Natural killer cell treated with Interleukin-12 subunit alpha and Interleukin-12 subunit beta and Interleukin-15 and Interleukin-18, amount 100 ng/mL, for 72 hours (primary cell): ENCODE data around the gene EEF1AKMT2. TPM values are rescaled to one million over a fixed set of nuclear protein-coding genes. Genes with fewer than 3 reads are reported as not detected.
"Not testable (repeated sequence)": the region's sequence is repeated elsewhere in the genome, so short reads cannot be mapped to it uniquely, and the experiment has no call there.

Experiments used
- ATAC-seq, 2 donors: fragments of 150-1000 bp; cut with Tn5 transposase in 1 of 2; sonication (Bioruptor Pico), chemical (Tn5 transposase) in 1 of 2; 2 replicates each; pipeline ENCODE4 v1.10.0; 2021
- DNase-seq: peaks from one replicate; pipeline ENCODE4 v3.0.0; 2022; ENCODE audit warnings: low spot score
- H3K27ac Mint-ChIP-seq, 2 donors: 1 replicate in 1 of 2; 2 replicates in 1 of 2; pipeline ENCODE4 v1.8.0; 2022; ENCODE audit warnings: mixed read lengths in 2 of 2, mild to moderate bottlenecking in 1 of 2, moderate library complexity in 1 of 2
- H3K27me3 Mint-ChIP-seq, 2 donors: 1 replicate in 1 of 2; 2 replicates in 1 of 2; pipeline ENCODE4 v1.8.0; 2022; ENCODE audit warnings: mixed read lengths in 2 of 2
- H3K36me3 Mint-ChIP-seq: one replicate; pipeline ENCODE4 v1.8.0; 2022; ENCODE audit warnings: mixed read lengths
- H3K4me1 Mint-ChIP-seq, 2 donors: 1 replicate in 1 of 2; 2 replicates in 1 of 2; pipeline ENCODE4 v1.8.0; 2022; ENCODE audit warnings: low read depth in 2 of 2, mixed read lengths in 2 of 2, mild to moderate bottlenecking in 1 of 2
- H3K4me3 Mint-ChIP-seq: one replicate; pipeline ENCODE4 v1.8.0; 2022; ENCODE audit warnings: mixed read lengths
- H3K9me3 Mint-ChIP-seq: 2 replicates; pipeline ENCODE4 v1.8.0; 2022; ENCODE audit warnings: mixed read lengths
- total RNA-seq, 2 donors: library from RNA; stranded (reverse); gene quantifications; one replicate each; pipeline ENCODE4 v1.2.3, GENCODE V29; 2022

The EEF1AKMT2 gene
- total RNA-seq, 2 donors from 2014 or later: 18.4 to 24.4 TPM

DNA sequence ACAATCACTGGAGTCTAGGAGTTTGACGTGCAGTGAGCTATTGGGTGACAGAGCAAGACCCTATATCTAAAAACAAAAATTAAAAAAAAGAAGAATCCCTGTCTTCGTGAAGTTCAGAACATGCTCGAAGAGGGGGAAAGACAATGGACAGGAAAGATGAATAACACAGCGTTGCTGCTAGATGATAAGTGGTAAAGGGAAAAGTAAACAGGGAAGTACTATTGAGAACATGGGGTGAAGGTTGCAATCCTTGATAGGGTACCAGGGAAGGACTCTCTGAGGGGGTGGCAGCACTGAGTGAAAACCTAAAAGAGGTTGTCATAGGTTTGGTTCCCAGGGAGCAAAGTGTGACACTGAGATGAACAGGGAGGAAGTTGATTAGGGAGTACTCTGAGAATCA, 7.1 kb upstream of the EEF1AKMT2 start:
- Mint-ChIP-seq H3K27me3 (peaks cover 5 to 10% of the 10 kb centered on the region in 2 donors), H3K4me3 (no peak overlapping the region), H3K9me3 (no peaks in the 10 kb centered on the region), H3K4me1 (peaks cover 6 to 11% of the 10 kb centered on the region in 2 donors), H3K36me3 (no peaks in the 10 kb centered on the region), H3K27ac (no peak overlapping the region)
- ATAC-seq: no peak
- no peak for DNase-seq

DNA sequence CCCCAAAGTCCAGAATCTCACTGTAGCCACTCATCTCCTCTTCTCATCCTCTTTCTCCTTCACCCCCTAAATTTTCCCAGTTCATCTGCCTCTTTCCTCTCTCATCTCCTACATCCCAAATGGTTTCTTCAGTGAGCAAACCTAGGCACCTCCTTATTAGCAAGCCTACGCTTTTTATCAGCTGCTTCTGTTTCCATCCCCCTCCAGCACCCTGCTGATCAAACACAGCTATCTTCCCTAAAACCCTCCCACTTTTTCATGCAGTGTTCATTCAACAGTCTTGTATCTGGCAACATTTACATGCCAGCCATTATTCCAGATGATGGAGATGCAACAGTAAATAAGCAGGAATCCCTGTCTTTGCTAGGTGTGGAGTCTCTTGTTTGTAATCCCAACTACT, 6.7 kb upstream of the EEF1AKMT2 start:
- no peaks in the 10 kb centered on the region for H3K9me3 Mint-ChIP-seq
- H3K4me3 Mint-ChIP-seq: no peak overlapping the region
- peaks cover 5 to 10% of the 10 kb centered on the region in 2 donors for H3K27me3 Mint-ChIP-seq
- DNase-seq (no peak), ATAC-seq (no peak)
- H3K4me1 Mint-ChIP-seq: peaks cover 6 to 11% of the 10 kb centered on the region in 2 donors
- H3K27ac Mint-ChIP-seq: no peak overlapping the region
- no peaks in the 10 kb centered on the region for H3K36me3 Mint-ChIP-seq

DNA sequence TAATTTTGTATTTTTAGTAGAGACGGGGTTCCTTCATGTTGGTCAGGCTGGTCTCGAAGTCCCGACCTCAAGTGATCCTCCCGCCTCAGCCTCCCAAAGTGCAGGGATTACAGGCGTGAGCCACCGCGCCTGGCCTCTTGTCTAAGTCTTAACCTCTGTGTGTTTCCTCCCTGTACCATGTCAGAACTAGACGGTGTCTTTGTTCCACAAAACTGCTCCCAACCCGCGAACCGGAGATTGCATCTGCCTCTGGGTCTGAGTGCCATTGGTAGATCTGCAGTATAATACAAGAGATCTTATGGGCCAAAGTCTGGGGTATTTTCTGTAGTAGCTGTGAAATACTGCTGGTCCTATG, 1.3 kb upstream of the EEF1AKMT2 start:
- H3K9me3 Mint-ChIP-seq: no peaks in the 10 kb centered on the region
- H3K36me3 Mint-ChIP-seq: peaks cover 5% of the 10 kb centered on the region
- peaks cover 0 to 4% of the 10 kb centered on the region in 2 donors for H3K27me3 Mint-ChIP-seq
- no peak for DNase-seq
- peaks cover 16 to 17% of the 10 kb centered on the region in 2 donors for H3K4me1 Mint-ChIP-seq
- ATAC-seq: no peak
- H3K27ac Mint-ChIP-seq: peak overlapping the region; percentile 83 to 91
- peak overlapping the region; percentile 97 for H3K4me3 Mint-ChIP-seq

DNA sequence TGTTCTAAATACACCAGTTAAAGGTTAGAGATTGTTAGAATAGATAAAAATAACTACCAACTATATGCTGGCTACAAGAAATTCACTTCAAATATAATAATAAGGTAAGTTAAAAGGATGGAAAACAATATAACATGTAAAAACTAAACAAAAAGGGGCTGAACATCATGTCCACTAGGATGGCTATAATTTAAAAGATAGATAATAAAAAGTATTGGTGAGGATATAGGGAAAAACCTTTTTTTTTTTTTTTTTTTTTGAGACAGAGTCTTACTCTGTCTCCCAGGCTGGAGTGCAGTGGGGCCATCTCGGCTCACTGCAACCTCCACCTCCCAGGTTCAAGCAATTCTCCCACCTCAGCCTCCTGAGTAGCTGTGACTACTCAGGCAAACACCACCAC, 8.8 kb downstream of the EEF1AKMT2 start:
- not testable (repeated sequence) for H3K27ac Mint-ChIP-seq, H3K27me3 Mint-ChIP-seq, ATAC-seq, H3K9me3 Mint-ChIP-seq, DNase-seq, H3K4me3 Mint-ChIP-seq, H3K4me1 Mint-ChIP-seq
- H3K36me3 Mint-ChIP-seq: peaks cover 19% of the 10 kb centered on the region

DNA sequence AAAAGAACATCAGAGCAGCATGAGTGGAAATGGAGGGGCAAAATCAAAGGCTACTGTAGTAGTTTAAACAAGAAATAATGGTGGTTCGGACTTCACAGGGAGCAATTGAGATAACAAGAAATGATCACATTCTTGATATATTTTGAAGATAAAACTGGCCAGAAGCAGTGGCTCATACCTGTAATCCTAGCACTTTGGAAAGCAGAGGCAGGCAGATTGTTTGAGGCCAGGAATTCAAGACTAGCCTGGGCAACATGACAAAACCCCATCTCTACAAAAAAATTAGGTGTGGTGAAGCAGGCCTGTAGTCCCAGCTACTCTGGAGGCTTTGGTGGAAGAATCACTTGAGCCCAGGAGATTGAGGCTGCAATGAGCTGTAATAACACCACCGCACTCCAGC, 22.9 kb downstream of the EEF1AKMT2 start:
- no peaks in the 10 kb centered on the region for H3K27me3 Mint-ChIP-seq
- DNase-seq: no peak
- H3K27ac Mint-ChIP-seq: no peak overlapping the region
- no peaks in the 10 kb centered on the region for H3K9me3 Mint-ChIP-seq
- H3K4me3 Mint-ChIP-seq: no peak overlapping the region
- no peaks in the 10 kb centered on the region for H3K4me1 Mint-ChIP-seq
- ATAC-seq: no peak
- no peaks in the 10 kb centered on the region for H3K36me3 Mint-ChIP-seq

DNA sequence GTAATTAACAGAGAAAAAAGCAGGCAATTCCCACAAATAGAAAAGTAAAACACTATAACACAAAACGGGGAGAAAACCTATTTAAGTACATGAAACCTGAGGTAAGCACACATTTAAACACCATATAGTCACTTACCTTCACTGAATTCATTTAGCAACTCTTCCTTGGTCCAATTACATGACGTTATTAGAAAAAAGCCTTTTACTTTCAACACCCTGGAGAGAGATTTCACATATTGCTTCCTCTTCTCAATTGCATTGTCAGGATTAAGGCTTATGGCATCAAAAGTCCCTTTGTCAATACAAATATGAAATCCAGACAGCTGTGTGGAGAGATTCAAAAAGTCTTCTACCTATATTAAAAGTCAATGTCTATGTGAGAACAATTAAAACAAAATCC, 26.4 kb downstream of the EEF1AKMT2 start:
- peaks cover 4% of the 10 kb centered on the region for H3K36me3 Mint-ChIP-seq

DNA sequence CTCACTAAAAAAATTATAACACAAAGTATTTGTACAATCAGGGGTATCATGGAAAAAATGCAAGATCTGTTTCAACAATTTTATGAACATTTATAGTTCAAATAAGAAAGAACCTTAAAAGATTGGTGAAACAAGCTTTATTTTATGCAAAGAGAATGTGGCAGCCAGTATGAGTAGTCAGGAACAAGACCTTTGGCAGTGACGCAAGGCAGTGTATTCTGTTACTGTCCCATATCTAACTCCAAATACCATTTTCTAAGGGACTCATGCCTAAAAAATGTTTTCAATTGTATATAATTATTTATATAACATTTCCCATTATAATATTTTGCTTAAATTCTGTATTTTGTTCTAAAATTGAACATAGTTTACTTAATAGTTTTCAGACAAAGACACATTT, 28.4 kb downstream of the EEF1AKMT2 start:
- Mint-ChIP-seq H3K4me1 (no peaks in the 10 kb centered on the region), H3K27me3 (no peaks in the 10 kb centered on the region), H3K9me3 (no peaks in the 10 kb centered on the region), H3K36me3 (peaks cover 10% of the 10 kb centered on the region), H3K4me3 (no peak overlapping the region), H3K27ac (no peak overlapping the region)
- DNase-seq: no peak
- no peak for ATAC-seq

More for the DNA sequence above, 26.4 kb downstream of the EEF1AKMT2 start:
- Mint-ChIP-seq H3K27me3 (no peaks in the 10 kb centered on the region), H3K4me3 (no peak overlapping the region), H3K27ac (no peak overlapping the region), H3K4me1 (no peaks in the 10 kb centered on the region), H3K9me3 (no peaks in the 10 kb centered on the region)
- ATAC-seq: no peak
- no peak for DNase-seq

DNA sequence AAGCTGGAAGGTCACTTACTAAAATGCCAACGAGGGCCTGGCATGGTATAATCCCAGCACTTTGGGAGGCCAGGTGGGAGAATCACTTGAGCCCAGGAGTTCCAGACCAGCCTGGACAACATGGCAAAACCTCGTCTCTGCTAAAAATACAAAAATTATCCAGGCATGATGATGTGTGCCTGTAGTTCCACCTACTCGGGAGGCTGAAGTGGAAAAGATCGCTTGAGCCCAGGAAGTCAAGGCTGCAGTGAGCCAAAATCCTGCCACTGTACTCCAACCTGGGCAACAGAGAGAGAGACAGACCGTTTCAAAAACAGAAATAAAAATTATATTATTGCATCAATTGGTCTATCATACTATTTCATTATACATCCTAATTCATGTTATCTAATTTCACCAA, 29.4 kb downstream of the EEF1AKMT2 start:
- Mint-ChIP-seq H3K27me3 (no peaks in the 10 kb centered on the region), H3K4me1 (no peaks in the 10 kb centered on the region), H3K9me3 (no peaks in the 10 kb centered on the region), H3K36me3 (peaks cover 10% of the 10 kb centered on the region), H3K27ac (no peak overlapping the region), H3K4me3 (no peak overlapping the region)
- no peak for ATAC-seq
- DNase-seq: no peak

DNA sequence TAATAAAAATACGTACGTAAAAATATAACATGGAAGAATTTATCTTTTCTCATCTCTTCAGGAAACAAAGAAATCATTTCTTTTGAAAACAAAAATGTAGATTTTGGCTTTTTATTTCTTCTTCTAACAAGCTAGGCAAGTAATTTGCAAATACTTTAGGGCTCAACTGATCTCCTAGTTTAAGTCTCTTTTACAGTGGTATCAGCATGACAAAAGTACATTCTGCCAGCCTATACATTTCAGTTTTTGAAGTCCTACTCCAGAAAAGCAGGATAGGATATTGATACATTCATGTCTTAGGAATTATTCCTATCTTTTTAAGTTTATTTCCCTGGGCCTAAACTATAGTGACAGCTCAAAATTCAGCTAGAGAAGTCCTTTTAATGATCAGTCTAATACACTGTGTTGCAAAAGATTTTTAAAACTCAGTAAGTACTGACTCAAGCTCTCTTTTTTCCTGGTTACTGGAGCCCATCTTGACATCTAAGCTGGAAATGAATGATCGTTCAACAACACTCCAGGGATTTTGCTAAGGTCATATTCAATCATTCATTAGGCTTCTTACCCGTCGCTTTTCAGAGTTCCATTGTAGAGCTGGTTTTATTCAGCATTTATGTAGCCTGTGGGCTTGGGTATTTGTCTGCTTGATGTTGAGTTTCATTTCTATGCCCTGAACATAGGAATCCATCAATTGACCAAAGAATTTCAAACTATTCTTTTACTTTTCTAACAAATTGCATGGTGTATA, 35.4 kb downstream of the EEF1AKMT2 start:
- DNase-seq (no peak), ATAC-seq (no peak)
- Mint-ChIP-seq H3K36me3 (peaks cover 10% of the 10 kb centered on the region), H3K4me3 (no peak overlapping the region), H3K4me1 (no peaks in the 10 kb centered on the region), H3K27me3 (no peaks in the 10 kb centered on the region), H3K9me3 (no peaks in the 10 kb centered on the region), H3K27ac (no peak overlapping the region)

DNA sequence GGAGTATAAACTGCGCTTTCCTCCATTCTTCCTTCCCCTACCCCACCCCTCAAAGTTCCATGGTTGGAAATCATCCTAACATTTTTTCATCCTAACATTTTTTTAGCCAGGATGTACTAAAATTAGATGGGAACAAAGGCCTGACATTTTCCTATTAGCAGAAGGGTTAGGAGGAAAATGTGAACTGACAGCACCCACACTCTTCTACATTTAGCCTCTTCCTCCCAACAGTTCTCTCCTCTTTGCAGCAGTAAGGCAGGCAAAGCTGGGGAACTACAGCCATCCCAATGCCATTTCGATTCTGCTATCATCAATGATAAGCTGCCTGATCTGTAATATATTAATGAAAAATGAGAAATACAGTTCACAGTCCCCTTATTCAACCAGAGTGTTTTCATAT, 36.1 kb downstream of the EEF1AKMT2 start:
- Mint-ChIP-seq H3K4me3 (no peak overlapping the region), H3K4me1 (no peaks in the 10 kb centered on the region), H3K9me3 (no peaks in the 10 kb centered on the region), H3K27me3 (no peaks in the 10 kb centered on the region), H3K27ac (no peak overlapping the region), H3K36me3 (peaks cover 10% of the 10 kb centered on the region)
- ATAC-seq (no peak), DNase-seq (no peak)

DNA sequence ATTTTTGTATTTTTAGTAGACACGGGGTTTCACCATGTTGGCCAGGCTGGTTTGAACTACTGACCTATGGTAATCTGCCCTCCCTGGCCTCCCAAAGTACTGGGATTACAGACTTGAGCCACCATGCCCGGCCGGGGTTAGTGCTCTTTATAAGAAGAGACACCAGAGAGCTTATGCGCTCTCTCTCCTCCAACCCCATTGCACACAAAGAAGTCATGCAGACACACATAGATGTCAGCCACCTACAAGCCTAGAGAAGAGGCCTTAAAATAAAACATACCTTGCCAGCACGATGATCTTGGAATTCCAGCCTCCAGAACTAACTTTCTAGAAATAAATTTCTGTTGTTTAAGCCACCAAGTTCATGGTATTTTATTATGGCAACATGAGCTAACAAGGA, 37.5 kb downstream of the EEF1AKMT2 start:
- no peak for ATAC-seq
- Mint-ChIP-seq H3K27me3 (no peaks in the 10 kb centered on the region), H3K36me3 (peaks cover 2% of the 10 kb centered on the region), H3K4me1 (peaks cover 0 to 3% of the 10 kb centered on the region in 2 donors), H3K27ac (no peak overlapping the region), H3K9me3 (no peaks in the 10 kb centered on the region), H3K4me3 (no peak overlapping the region)
- no peak for DNase-seq

DNA sequence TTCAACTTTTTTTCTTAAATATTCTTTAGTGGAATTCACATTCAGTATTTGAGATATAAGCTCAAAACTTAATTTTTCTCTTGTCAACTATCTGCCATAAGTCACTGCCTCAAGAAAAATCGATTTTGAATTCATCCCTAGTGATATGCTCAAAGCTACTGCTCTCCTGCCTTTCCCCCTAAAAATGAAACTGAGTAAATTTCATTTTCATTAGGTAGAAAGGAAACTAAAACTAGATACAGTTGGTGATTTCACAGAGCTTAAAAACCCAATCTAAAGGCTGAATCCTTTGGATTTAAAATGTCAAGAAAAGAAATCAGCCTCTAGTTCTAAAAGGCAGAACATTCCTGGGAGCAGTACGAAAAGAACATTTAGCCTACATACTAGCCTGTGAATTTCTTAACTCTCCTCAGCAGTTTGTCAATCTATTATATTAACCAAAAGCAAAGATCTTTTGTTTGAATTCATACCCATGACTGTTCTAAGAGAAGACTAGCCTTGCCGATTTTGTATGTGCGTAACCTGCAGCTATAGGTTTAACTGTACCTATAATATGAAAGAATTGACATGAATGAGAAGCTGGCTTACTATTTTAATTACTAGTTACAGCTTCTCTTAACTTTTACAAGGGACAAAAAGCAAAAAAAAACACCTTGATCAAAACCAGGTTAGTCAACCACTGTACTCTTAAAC, 42.6 kb downstream of the EEF1AKMT2 start:
- H3K27me3 Mint-ChIP-seq: no peaks in the 10 kb centered on the region

DNA sequence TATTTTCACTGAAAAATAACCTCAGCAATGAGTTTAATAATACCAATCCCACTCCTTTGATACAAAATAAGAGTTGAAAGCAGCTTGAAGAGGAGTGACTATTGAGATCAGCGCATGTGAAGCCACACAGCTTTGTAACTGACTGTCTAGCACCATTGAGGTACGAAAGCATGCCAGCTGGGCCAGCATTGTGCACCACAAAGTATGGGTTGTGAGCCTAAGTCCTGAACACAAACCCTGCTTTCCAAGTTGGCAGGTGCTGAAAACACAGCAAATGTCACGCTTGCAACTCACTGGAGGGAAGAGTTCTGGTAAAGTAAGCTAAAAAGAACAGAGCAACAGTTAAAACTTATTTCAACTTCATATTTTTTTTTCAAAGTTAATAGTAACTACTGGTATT, 43.5 kb downstream of the EEF1AKMT2 start:
- no peak for ATAC-seq
- no peaks in the 10 kb centered on the region for H3K27me3 Mint-ChIP-seq
- H3K4me1 Mint-ChIP-seq: peaks cover 15 to 21% of the 10 kb centered on the region in 2 donors
- H3K27ac Mint-ChIP-seq: no peak overlapping the region
- DNase-seq: no peak
- no peak overlapping the region for H3K4me3 Mint-ChIP-seq
- no peaks in the 10 kb centered on the region for H3K36me3 Mint-ChIP-seq
- H3K9me3 Mint-ChIP-seq: no peaks in the 10 kb centered on the region

More for the DNA sequence above, 42.6 kb downstream of the EEF1AKMT2 start:
- Mint-ChIP-seq H3K27ac (peak overlapping the region; percentile 69 to 85), H3K9me3 (no peaks in the 10 kb centered on the region), H3K4me1 (peaks cover 15 to 21% of the 10 kb centered on the region in 2 donors), H3K4me3 (peak overlapping the region; percentile 54), H3K36me3 (no peaks in the 10 kb centered on the region)
- ATAC-seq (no peak), DNase-seq (no peak)

DNA sequence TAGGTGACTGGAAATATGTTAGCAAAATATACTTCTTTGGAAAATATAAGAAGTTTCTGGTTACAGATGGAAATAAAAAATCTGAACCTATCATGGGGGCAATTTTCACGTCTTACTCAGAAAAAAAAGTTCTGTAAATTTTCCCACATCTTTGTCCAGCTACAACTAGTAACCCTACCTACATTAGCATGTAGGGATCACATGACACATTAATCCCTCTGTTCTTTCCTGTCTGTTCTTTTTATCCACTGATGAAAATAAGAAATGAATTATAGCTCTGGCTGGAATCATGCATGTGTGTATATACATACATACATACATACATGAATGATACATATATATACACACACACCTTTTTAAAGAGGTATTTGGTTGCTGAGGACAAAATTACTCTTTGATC, 43.9 kb downstream of the EEF1AKMT2 start:
- Mint-ChIP-seq H3K27me3 (no peaks in the 10 kb centered on the region), H3K36me3 (no peaks in the 10 kb centered on the region)

More for the DNA sequence above, 43.9 kb downstream of the EEF1AKMT2 start:
- ATAC-seq: no peak
- DNase-seq: no peak
- no peaks in the 10 kb centered on the region for H3K9me3 Mint-ChIP-seq
- no peak overlapping the region for H3K27ac Mint-ChIP-seq
- H3K4me3 Mint-ChIP-seq: no peak overlapping the region
- H3K4me1 Mint-ChIP-seq: peaks cover 17 to 25% of the 10 kb centered on the region in 2 donors
